Calu3 (cell line): Measurements from ENCODE around the gene ZNF785. TPM values are rescaled to one million over a fixed set of nuclear protein-coding genes. Genes with fewer than 3 reads are reported as not detected.

Experiments
- BruUV-seq: library from RNA; stranded (reverse); fragments of 400-500 nt; replicated peaks from 2 replicates; lab custom pipeline; 2021; lab: Mats Ljungman, UMichigan
- CTCF ChIA-PET: fragments of 300-600 bp; sonication (Branson Sonifier 250); formaldehyde crosslinking; loops from one replicate; lab custom pipeline; 2022; ENCODE audit warnings: antibody characterized with exemption; lab: Charles Lee
- DNase-seq: peaks from one replicate; pipeline ENCODE4 v3.0.0; 2022
- H3K27ac Mint-ChIP-seq: one replicate; pipeline ENCODE4 v1.8.0; 2022; ENCODE audit warnings: mixed read lengths; ENCODE audit not compliant: unreplicated experiment
- H3K27me3 Mint-ChIP-seq: one replicate; pipeline ENCODE4 v1.8.0; 2022; ENCODE audit warnings: mixed read lengths; ENCODE audit not compliant: unreplicated experiment
- H3K36me3 Mint-ChIP-seq: one replicate; pipeline ENCODE4 v1.8.0; 2022; ENCODE audit warnings: mild to moderate bottlenecking, moderate library complexity, mixed read lengths; ENCODE audit not compliant: insufficient read depth, unreplicated experiment
- H3K4me1 Mint-ChIP-seq: one replicate; pipeline ENCODE4 v1.8.0; 2022; ENCODE audit warnings: mild to moderate bottlenecking, low read depth, mixed read lengths; ENCODE audit not compliant: unreplicated experiment
- H3K4me3 Mint-ChIP-seq: one replicate; pipeline ENCODE4 v1.8.0; 2022; ENCODE audit warnings: mild to moderate bottlenecking, low read depth, moderate library complexity, mixed read lengths; ENCODE audit not compliant: unreplicated experiment
- H3K9me3 Mint-ChIP-seq: one replicate; pipeline ENCODE4 v1.8.0; 2022; ENCODE audit warnings: low read depth, mixed read lengths; ENCODE audit not compliant: unreplicated experiment
- CTCF ChIP-seq: fragments of 200-600 bp; IDR thresholded peaks from one replicate; pipeline ENCODE4 v1.8.0; 2022; ENCODE audit warnings: antibody characterized with exemption; ENCODE audit not compliant: unreplicated experiment
- intact Hi-C: fragments of 100-400 bp; cut with micrococcal nuclease; formaldehyde crosslinking; loops from one replicate; pipeline ENCODE4 v1.10.0; 2022; ENCODE audit not compliant: unreplicated experiment
- total RNA-seq: library from RNA; stranded (reverse); gene quantifications from 2 replicates; pipeline ENCODE4 v1.2.3, GENCODE V29; 2022

ZNF785 gene
- total RNA-seq, 1 experiment from 2014 or later, result 22.2 TPM

DNA sequence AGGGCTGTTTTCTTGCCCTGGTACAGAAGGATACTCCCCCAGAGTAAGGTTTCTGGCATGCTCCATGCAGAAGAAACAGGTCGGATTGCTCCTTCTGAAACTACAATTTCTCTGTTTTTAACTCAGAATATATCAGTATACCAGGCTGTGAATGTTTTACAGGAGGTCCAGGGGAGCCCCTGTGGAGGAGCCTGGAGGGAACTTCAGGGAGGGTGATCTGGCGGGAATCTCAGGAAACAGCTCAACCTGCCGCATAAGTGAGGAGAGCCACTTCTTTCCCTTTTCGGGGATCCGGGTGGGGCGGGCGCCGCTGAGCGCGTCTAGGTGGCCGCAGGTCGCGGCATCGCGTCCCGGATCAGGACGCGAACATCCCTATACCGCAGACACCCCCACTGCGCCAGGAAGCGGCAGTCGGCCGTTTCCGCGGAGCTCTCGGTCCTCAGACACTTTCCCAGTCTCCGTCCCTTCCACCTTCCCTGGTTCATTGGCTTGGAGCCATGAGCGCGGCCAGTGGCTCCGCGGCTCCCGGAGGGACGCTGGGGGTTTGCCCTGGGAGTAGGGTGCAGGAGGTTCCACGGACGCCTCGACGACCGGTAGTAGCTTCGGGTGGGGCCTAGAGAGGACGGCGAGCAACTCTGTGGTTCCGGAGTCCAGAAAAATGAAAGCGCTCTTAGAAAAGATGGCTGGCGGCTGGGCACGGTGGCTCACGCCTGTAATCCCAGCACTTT lies 24.2 kb downstream of the ZNF785 start:
- intact Hi-C loops, result no loop called here
- CTCF ChIA-PET, result interaction anchor here (0.6 to 2.1 kb wide), 6 partner anchors 10 to 152 kb away, joined by 3 to 12 read pairs (median 3); partner anchors contain the start of genes DCTPP1 and ZNF688
- BruUV-seq, result no TSS peak
- peak overlapping the region; percentile 89 for H3K4me3 Mint-ChIP-seq
- peak; percentile 59 for DNase-seq
- H3K27me3 Mint-ChIP-seq, result peaks cover 7% of the 10 kb centered on the region
- TF ChIP-seq CTCF, result no peak
- H3K36me3 Mint-ChIP-seq, result peaks cover 40% of the 10 kb centered on the region
- H3K4me1 Mint-ChIP-seq, result peaks cover 22% of the 10 kb centered on the region
- peak overlapping the region; percentile 79 for H3K27ac Mint-ChIP-seq
- no peaks in the 10 kb centered on the region for H3K9me3 Mint-ChIP-seq

DNA sequence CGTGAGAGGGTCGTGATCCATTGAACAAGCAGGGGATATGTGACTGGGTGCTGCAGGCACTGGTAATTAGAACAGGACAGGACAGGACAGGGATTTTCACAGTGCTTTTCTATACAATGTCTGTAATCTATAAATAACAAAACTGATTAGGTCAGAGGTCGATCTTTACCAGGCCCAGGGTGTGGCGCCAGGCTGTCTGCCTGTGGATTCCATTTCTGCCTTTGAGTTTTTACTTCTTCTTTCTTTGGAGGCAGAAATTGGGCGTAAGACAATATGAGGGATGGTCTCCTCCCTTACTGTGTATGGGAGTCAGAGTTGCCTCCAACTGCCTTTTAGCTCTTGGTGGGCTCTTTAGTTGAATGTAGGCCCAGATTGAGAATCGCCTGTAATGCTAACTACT lies 25.8 kb downstream of the ZNF785 start:
- Mint-ChIP-seq H3K4me1 (peaks cover 20% of the 10 kb centered on the region), H3K4me3 (peak overlapping the region; percentile 90), H3K27me3 (no peaks in the 10 kb centered on the region), H3K9me3 (no peaks in the 10 kb centered on the region), H3K27ac (no peak overlapping the region), H3K36me3 (peaks cover 54% of the 10 kb centered on the region)
- CTCF ChIA-PET, result interaction anchor here (1.9 kb wide), 1 partner anchor 18 kb away, joined by 7 read pairs; no protein-coding TSS in a partner anchor
- DNase-seq, result no peak
- intact Hi-C loops, result no loop called here
- no TSS peak for BruUV-seq
- no peak for TF ChIP-seq CTCF

- CTCF ChIA-PET, result interaction anchor here (0.5 to 1.9 kb wide), 14 partner anchors 12 to 650 kb away, joined by 3 to 23 read pairs (median 4); partner anchors contain the start of genes DCTPP1, ZNF48, ZNF688 and ZNF689
- no peaks in the 10 kb centered on the region for H3K9me3 Mint-ChIP-seq
- intact Hi-C loops, result loop anchor here (1.0 kb wide), 1 partner anchor 12 kb away; the partner anchor contains the start of gene ZNF688
- no peak for TF ChIP-seq CTCF
- peaks cover 60% of the 10 kb centered on the region for H3K36me3 Mint-ChIP-seq
- H3K4me3 Mint-ChIP-seq, result peak overlapping the region; percentile 90
- peak overlapping the region; percentile 79 for H3K27ac Mint-ChIP-seq
- H3K4me1 Mint-ChIP-seq, result peaks cover 20% of the 10 kb centered on the region
- no peak for DNase-seq
- H3K27me3 Mint-ChIP-seq, result no peaks in the 10 kb centered on the region
- no TSS peak for BruUV-seq
These were observed 26.6 kb downstream of the ZNF785 start for GRCh38 chr16:30558789-30559377.

DNA sequence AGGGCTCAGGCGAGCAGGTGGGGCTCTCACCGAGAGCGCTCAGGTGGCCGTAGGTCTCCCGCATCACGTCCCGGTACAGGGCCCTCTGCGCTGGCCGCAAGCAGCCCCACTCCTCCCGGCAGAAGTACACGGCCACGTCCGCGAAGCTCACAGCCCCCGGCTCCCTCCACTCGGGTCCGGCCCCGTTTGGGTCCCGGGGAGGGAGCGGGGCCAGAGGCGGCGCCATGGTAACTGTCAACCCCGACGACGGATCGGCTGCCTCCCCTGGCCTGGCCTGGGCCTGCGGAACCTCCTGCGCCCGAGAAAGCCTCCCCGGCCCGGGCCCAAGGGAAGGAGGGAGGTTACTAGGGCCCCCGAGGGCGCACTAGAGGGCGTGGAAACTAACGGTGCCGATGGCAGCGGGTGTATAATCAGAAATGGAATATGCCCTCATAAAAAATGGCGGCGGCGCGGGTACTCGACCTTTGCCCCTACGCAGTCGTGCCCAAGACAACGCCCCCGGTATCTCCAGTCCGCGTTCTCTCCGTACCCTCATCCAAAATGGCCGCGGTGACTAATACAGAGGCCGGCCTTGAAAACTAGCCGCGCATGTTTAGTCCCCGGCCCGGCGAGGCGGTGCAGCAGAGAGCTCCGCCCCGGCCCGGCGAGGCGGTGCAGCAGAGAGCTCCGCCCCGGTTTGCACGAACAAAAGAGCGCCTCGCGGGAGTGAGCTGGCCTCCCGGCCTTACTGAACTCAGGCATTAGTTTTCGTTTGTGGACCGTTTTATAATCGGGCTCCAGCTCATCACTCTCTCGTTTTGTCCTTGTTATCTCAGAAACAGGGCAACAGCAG lies 27.3 kb downstream of the ZNF785 start, which contains the start of gene ZNF764:
TSS of gene ZNF764 (minus strand) at position 418 of the 832 bp plus-strand sequence. CDS start at position 226, 192 bp downstream.
- Mint-ChIP-seq H3K4me3 (peak within 1 kb of the TSS; percentile 90), H3K27ac (peak within 1 kb of the TSS; percentile 79), H3K9me3 (no peaks in the 10 kb centered on the region), H3K36me3 (peaks cover 60% of the 10 kb centered on the region), H3K27me3 (no peaks in the 10 kb centered on the region), H3K4me1 (peaks cover 20% of the 10 kb centered on the region)
- DNase-seq, result peak; percentile 98
- no TSS peak for BruUV-seq
- intact Hi-C loops, result loop anchor here (1.0 kb wide), 1 partner anchor 13 kb away; the partner anchor contains the start of gene ZNF688
- no peak for TF ChIP-seq CTCF
- CTCF ChIA-PET, result interaction anchor here (0.5 to 1.9 kb wide), 17 partner anchors 12 to 651 kb away, joined by 3 to 23 read pairs (median 3); partner anchors contain the start of genes DCTPP1, ZNF48, ZNF688 and ZNF689
